ENCODE data around the gene EXOC3L4.

EXOC3L4 gene

GRCh38 chr14:103149351-103150237, 55.1 kb downstream of the EXOC3L4 start:
- TF ChIP-seq TAF1 (IDR thresholded peaks at IDR 0.05; ENCODE audit: borderline replicate concordance, insufficient read depth, low read length) (no peak), REST (IDR thresholded peaks at IDR 0.05; ENCODE audit: insufficient read depth in 1 of 2, low read depth in 2 of 2, low read length in 2 of 2) (no peak), SIN3A (IDR thresholded peaks at IDR 0.05; ENCODE audit: borderline replicate concordance, insufficient read depth, low read length) (no peak), FOXP2 (optimal IDR thresholded peaks at IDR 0.05; ENCODE audit: borderline replicate concordance, extremely low read depth, extremely low read length, insufficient read depth) (no peak), POLR2AphosphoS5 (IDR thresholded peaks at IDR 0.05; ENCODE audit: low read depth, low read length) (no peak)

GRCh38 chr14:103151270-103151945, 56.9 kb downstream of the EXOC3L4 start:
- TF ChIP-seq SIN3A (IDR thresholded peaks at IDR 0.05; ENCODE audit: borderline replicate concordance, insufficient read depth, low read length) (no peak), FOXP2 (optimal IDR thresholded peaks at IDR 0.05; ENCODE audit: borderline replicate concordance, extremely low read depth, extremely low read length, insufficient read depth) (no peak), TAF1 (IDR thresholded peaks at IDR 0.05; ENCODE audit: borderline replicate concordance, insufficient read depth, low read length) (no peak), POLR2AphosphoS5 (IDR thresholded peaks at IDR 0.05; ENCODE audit: low read depth, low read length) (no peak), REST (IDR thresholded peaks at IDR 0.05; ENCODE audit: insufficient read depth in 1 of 2, low read depth in 2 of 2, low read length in 2 of 2) (no peak)

- TF ChIP-seq REST (IDR thresholded peaks at IDR 0.05; ENCODE audit: insufficient read depth in 1 of 2, low read depth in 2 of 2, low read length in 2 of 2) (no peak), TAF1 (IDR thresholded peaks at IDR 0.05; ENCODE audit: borderline replicate concordance, insufficient read depth, low read length) (no peak), POLR2AphosphoS5 (IDR thresholded peaks at IDR 0.05; ENCODE audit: low read depth, low read length) (no peak), FOXP2 (optimal IDR thresholded peaks at IDR 0.05; ENCODE audit: borderline replicate concordance, extremely low read depth, extremely low read length, insufficient read depth) (no peak), SIN3A (IDR thresholded peaks at IDR 0.05; ENCODE audit: borderline replicate concordance, insufficient read depth, low read length) (no peak)
Measured at GRCh38 chr14:103155010-103155409, 60.5 kb downstream of the EXOC3L4 start.

- TF ChIP-seq POLR2AphosphoS5 (IDR thresholded peaks at IDR 0.05; ENCODE audit: low read depth, low read length) (no peak), SIN3A (IDR thresholded peaks at IDR 0.05; ENCODE audit: borderline replicate concordance, insufficient read depth, low read length) (no peak), TAF1 (IDR thresholded peaks at IDR 0.05; ENCODE audit: borderline replicate concordance, insufficient read depth, low read length) (no peak), FOXP2 (optimal IDR thresholded peaks at IDR 0.05; ENCODE audit: borderline replicate concordance, extremely low read depth, extremely low read length, insufficient read depth) (no peak), REST (IDR thresholded peaks at IDR 0.05; ENCODE audit: insufficient read depth in 1 of 2, low read depth in 2 of 2, low read length in 2 of 2) (no peak)
Measured at GRCh38 chr14:103155826-103156394, 61.4 kb downstream of the EXOC3L4 start.
